Type B pancreatic cell (in vitro differentiated cells): Measurements from ENCODE around the gene KASH5. TPM values are rescaled to one million over a fixed set of nuclear protein-coding genes. Genes with fewer than 3 reads are reported as not detected.

Experiments used
- DNase-seq: peaks from one replicate; pipeline ENCODE4 v3.0.0; 2021; ENCODE audit warnings: mixed read lengths; ENCODE audit not compliant: unreplicated experiment; ENCODE audit errors: extremely low spot score
- H3K27ac Mint-ChIP-seq: 2 replicates; pipeline ENCODE4 v1.8.0; 2021; ENCODE audit warnings: mild to moderate bottlenecking, mixed read lengths
- H3K27me3 Mint-ChIP-seq: 2 replicates; pipeline ENCODE4 v1.8.0; 2021; ENCODE audit warnings: mixed read lengths
- H3K36me3 Mint-ChIP-seq: 2 replicates; pipeline ENCODE4 v1.8.0; 2021; ENCODE audit warnings: mixed read lengths
- H3K4me1 Mint-ChIP-seq: one replicate; pipeline ENCODE4 v1.8.0; 2021; ENCODE audit warnings: mixed read lengths; ENCODE audit not compliant: unreplicated experiment
- H3K4me3 Mint-ChIP-seq: 2 replicates; pipeline ENCODE4 v1.8.0; 2021; ENCODE audit warnings: mild to moderate bottlenecking, mixed read lengths
- H3K9me3 Mint-ChIP-seq: 2 replicates; pipeline ENCODE4 v1.8.0; 2021; ENCODE audit warnings: mixed read lengths
- total RNA-seq: library from RNA; stranded (reverse); gene quantifications from 2 replicates; pipeline ENCODE4 v1.2.1, GENCODE V29; 2021; ENCODE audit warnings: low replicate concordance
- TF ChIP-seq, protein P1 (sequence below): fragments of 200-600 bp; sonication (generic); conservative IDR thresholded peaks from 2 replicates; pipeline ENCODE4 v1.5.0; 2021; ENCODE audit warnings: antibody characterized with exemption, mild to moderate bottlenecking

Gene KASH5
- total RNA-seq, 1 donor from 2014 or later: not detected

- TF ChIP-seq, protein P1, sequence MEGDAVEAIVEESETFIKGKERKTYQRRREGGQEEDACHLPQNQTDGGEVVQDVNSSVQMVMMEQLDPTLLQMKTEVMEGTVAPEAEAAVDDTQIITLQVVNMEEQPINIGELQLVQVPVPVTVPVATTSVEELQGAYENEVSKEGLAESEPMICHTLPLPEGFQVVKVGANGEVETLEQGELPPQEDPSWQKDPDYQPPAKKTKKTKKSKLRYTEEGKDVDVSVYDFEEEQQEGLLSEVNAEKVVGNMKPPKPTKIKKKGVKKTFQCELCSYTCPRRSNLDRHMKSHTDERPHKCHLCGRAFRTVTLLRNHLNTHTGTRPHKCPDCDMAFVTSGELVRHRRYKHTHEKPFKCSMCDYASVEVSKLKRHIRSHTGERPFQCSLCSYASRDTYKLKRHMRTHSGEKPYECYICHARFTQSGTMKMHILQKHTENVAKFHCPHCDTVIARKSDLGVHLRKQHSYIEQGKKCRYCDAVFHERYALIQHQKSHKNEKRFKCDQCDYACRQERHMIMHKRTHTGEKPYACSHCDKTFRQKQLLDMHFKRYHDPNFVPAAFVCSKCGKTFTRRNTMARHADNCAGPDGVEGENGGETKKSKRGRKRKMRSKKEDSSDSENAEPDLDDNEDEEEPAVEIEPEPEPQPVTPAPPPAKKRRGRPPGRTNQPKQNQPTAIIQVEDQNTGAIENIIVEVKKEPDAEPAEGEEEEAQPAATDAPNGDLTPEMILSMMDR: no peak
- H3K27ac Mint-ChIP-seq: no peak overlapping the region
- H3K4me3 Mint-ChIP-seq: no peak overlapping the region
- no peaks in the 10 kb centered on the region for H3K9me3 Mint-ChIP-seq
- DNase-seq: no peak
- no peaks in the 10 kb centered on the region for H3K36me3 Mint-ChIP-seq
- peaks cover 29% of the 10 kb centered on the region for H3K4me1 Mint-ChIP-seq
- peaks cover 97% of the 10 kb centered on the region for H3K27me3 Mint-ChIP-seq
These were observed 33.8 kb downstream of the KASH5 start for GRCh38 chr19:49421878-49422202.

DNA sequence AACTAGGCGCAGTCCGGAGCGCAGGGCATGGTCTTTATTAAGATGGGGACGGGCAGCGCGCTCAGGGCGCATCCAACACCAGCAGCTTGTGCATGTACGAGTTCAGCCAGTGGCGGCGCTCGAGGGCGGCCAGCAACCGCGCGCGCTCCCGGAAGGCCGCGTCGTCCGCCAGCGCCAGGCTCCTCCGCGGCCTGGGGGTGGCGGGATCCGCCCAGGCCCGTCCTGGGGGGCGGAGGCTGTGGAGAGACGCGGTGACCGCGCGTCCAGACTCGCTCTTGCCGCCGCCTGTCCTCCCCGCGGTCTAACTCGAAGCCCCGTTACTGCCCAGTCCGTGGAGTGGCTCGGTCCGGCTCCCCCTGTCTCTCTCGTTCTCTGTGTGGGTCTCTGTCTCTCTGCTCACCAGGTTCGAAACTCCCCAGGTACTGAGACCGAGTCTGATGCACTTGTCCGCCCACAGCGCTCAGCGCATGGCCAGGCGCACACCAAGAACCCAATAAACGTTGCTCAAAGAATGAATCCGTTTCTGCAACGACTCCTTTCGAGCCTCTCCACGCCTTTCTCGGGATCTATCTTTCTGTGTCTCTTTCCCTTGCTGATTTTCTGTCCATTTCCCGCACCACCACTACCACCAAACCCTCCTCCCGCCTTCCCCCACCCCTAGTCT is 34.5 kb downstream of the KASH5 start:
- peaks cover 33% of the 10 kb centered on the region for H3K4me1 Mint-ChIP-seq
- H3K27ac Mint-ChIP-seq: peak overlapping the region; percentile 23
- TF ChIP-seq, protein P1: peak; percentile 68
- no peaks in the 10 kb centered on the region for H3K9me3 Mint-ChIP-seq
- H3K27me3 Mint-ChIP-seq: peaks cover 96% of the 10 kb centered on the region
- peak overlapping the region; percentile 74 for H3K4me3 Mint-ChIP-seq
- DNase-seq: no peak
- no peaks in the 10 kb centered on the region for H3K36me3 Mint-ChIP-seq

DNA sequence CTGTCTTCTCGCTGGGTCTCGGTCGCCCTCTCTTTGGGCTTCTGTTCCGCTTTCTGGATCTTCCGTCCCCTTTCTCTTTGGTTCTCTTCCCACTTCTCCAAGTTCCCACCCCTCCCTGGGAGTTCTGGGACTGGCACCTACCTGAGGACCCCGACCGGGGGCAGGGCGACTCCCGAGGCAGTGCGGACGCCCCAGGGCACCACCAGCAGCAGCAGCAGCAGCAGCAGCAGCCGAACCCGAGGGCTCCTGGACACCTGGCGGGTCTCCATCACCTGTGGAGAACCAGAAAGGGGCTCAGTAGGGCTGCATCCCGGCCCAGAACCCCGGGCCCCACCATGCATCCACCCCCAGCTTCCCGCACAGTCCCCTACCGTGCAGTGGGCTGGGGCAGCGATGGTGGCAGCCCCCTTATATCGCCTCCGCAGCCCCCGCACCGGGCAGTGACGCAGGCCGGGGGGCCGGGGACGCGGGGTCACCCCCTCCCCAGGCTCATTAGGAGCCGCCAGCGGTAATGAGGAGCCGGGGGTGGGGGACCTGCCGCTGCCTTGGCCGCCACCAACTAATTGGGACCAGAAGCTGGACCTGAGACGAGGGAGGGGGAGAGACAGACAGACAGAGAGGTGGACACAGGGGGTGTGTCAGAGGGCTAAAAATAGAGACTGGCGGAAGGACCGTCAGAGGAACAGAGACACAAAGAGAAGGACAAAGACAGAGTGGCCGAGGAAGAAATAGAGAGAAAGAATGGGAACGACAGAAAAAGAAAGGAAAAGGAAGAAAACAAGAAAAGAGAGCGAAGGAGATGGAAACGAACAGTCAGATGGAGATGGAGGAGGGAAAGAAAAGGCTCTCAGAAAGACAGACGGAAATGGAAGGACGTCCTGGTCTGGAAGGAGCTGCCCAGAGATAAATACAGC is 35.3 kb downstream of the KASH5 start, which contains the start of gene PTH2:
Gene PTH2, minus strand, starts transcription at position 371 of the 914 bp plus-strand sequence. Its CDS starts 102 bp downstream, at position 269.
- Mint-ChIP-seq H3K4me1 (peaks cover 34% of the 10 kb centered on the region), H3K9me3 (no peaks in the 10 kb centered on the region), H3K36me3 (no peaks in the 10 kb centered on the region), H3K27me3 (peaks cover 96% of the 10 kb centered on the region), H3K4me3 (peak within 1 kb of the TSS; percentile 74), H3K27ac (peak within 1 kb of the TSS; percentile 23)
- TF ChIP-seq, protein P1: no peak
- no peak for DNase-seq

GRCh38 chr19:49423985-49424303 is 35.9 kb downstream of the KASH5 start:
- peak overlapping the region; percentile 8 for H3K4me3 Mint-ChIP-seq
- H3K27me3 Mint-ChIP-seq: peaks cover 96% of the 10 kb centered on the region
- H3K9me3 Mint-ChIP-seq: no peaks in the 10 kb centered on the region
- no peaks in the 10 kb centered on the region for H3K36me3 Mint-ChIP-seq
- TF ChIP-seq, protein P1: no peak
- H3K4me1 Mint-ChIP-seq: peaks cover 40% of the 10 kb centered on the region
- no peak overlapping the region for H3K27ac Mint-ChIP-seq
- no peak for DNase-seq

DNA sequence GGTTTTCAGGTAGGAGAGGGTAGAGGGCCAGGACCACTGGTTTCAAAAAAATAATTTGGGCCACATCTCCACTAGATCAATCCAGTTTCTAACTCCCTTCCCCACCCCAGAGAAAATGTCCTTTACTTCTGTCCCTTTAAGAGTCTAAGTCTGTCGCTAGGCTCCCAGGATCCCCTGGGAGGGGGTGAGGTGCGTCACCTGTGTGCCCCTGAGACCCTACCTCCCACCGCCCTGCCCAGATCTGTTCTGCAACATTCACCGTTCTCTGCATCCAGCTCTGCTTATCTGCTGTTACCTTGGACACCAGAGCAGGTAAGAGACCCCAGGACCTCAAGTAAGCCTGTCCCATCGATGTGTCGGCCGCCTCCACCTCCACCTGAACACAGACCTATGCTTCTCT is 37.1 kb downstream of the KASH5 start, which contains the start of gene GFY:
Gene GFY, plus strand, starts transcription at position 211 of the 400 bp plus-strand sequence. CDS start 1,043 bp downstream, outside the sequence.
- Mint-ChIP-seq H3K4me1 (peaks cover 45% of the 10 kb centered on the region), H3K36me3 (no peaks in the 10 kb centered on the region), H3K27ac (no peak within 1 kb of the TSS), H3K9me3 (no peaks in the 10 kb centered on the region), H3K4me3 (no peak within 1 kb of the TSS), H3K27me3 (peaks cover 95% of the 10 kb centered on the region)
- TF ChIP-seq, protein P1: no peak
- no peak for DNase-seq
